ENCODE measurements around the gene APOOL.
"Not testable (repeated sequence)": the region's sequence is repeated elsewhere in the genome, so short reads cannot be mapped to it uniquely, and the experiment has no call there.

APOOL gene

GRCh38 chrX:85012098-85012497 is 8.4 kb downstream of the APOOL start:
- no peak for TF ChIP-seq CTCF (IDR thresholded peaks at IDR 0.05; ENCODE audit: low read depth, low read length)
- H3K4me3 ChIP-seq (ENCODE audit: low read depth, low read length) = no peak overlapping the region

GRCh38 chrX:85015351-85015750 is 11.7 kb downstream of the APOOL start:
- H3K4me3 ChIP-seq (ENCODE audit: low read depth, low read length) = not testable (repeated sequence)

- no peak for TF ChIP-seq CTCF (IDR thresholded peaks at IDR 0.05; ENCODE audit: low read depth, low read length)
- no peak overlapping the region for H3K4me3 ChIP-seq (ENCODE audit: low read depth, low read length)
Measured at GRCh38 chrX:85017721-85018120, 14.0 kb downstream of the APOOL start.

GRCh38 chrX:85018471-85018870 is 14.8 kb downstream of the APOOL start:
- no peak for TF ChIP-seq CTCF (IDR thresholded peaks at IDR 0.05; ENCODE audit: low read depth, low read length)
- H3K4me3 ChIP-seq (ENCODE audit: low read depth, low read length) = no peak overlapping the region

DNA sequence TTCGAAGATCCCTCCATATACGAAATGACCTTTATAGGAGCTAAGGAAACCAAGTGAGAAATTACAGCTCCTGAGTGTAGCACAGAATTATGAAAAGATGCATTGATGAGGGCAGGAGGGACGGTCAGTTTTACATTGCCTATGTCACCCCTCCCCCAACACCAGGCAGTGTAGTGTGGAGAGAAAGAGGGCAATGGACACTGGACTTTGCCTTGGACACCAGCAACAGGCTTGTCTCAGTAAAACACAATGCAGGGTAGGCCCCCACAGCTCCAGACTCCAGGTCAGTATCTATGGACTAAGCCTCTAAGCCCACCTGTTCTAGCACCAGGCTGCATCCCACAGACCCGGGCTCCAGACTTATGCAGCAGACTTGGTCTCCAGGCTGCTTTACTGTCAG is 16.5 kb downstream of the APOOL start:
- TF ChIP-seq CTCF (IDR thresholded peaks at IDR 0.05; ENCODE audit: low read depth, low read length) = no peak
- H3K4me3 ChIP-seq (ENCODE audit: low read depth, low read length) = no peak overlapping the region

GRCh38 chrX:85024044-85024443 is 20.4 kb downstream of the APOOL start:
- no peak overlapping the region for H3K4me3 ChIP-seq (ENCODE audit: low read depth, low read length)
- no peak for TF ChIP-seq CTCF (IDR thresholded peaks at IDR 0.05; ENCODE audit: low read depth, low read length)

- H3K4me3 ChIP-seq (ENCODE audit: low read depth, low read length) = no peak overlapping the region
- no peak for TF ChIP-seq CTCF (IDR thresholded peaks at IDR 0.05; ENCODE audit: low read depth, low read length)
Measured at GRCh38 chrX:85024562-85024961, 20.9 kb downstream of the APOOL start.

- TF ChIP-seq CTCF (IDR thresholded peaks at IDR 0.05; ENCODE audit: low read depth, low read length) = no peak
Measured at GRCh38 chrX:85026170-85026569, 22.5 kb downstream of the APOOL start.

More at GRCh38 chrX:85026170-85026569, 22.5 kb downstream of the APOOL start:
- H3K4me3 ChIP-seq (ENCODE audit: low read depth, low read length) = no peak overlapping the region
